HepG2 (cell line): ENCODE data around the gene GAS2L2. TPM values are rescaled to one million over a fixed set of nuclear protein-coding genes. Genes with fewer than 3 reads are reported as not detected.

Experiments used
- ATAC-seq: fragments of 200-7000 bp; cut with Tn5 transposase; 3 replicates; pipeline ENCODE4 v1.9.1; 2020; ENCODE audit warnings: mild to moderate bottlenecking, moderate library complexity
- BruUV-seq: library from RNA; stranded (reverse); fragments of 400-500 nt; replicated peaks from 2 replicates; lab custom pipeline; 2021; lab: Mats Ljungman, UMichigan
- CTCF ChIA-PET: fragments of 300-600 bp; formaldehyde crosslinking; extraction: SDS; loops from one replicate; lab custom pipeline; 2021; ENCODE audit warnings: low total read pairs, inconsistent platforms, low intra/inter-chr PET ratio; lab: Yijun Ruan, JAX
- POLR2A ChIA-PET: fragments of 350-600 bp; sonication (Branson Sonifier 250); formaldehyde crosslinking; loops from one replicate; lab custom pipeline; 2020; ENCODE audit warnings: antibody characterized with exemption, inconsistent platforms; lab: Yijun Ruan, JAX
- DNase-seq: peaks from one replicate; pipeline ENCODE4 v3.0.0-alpha.2; 2015; ENCODE audit warnings: low spot score
- FAIRE-seq: peaks from 3 replicates; lab custom pipeline; 2011; peaks lifted over from hg19 to GRCh38; lab: Jason Lieb, UNC
- H2AFZ ChIP-seq: one replicate; pipeline ENCODE4 v1.6.1; 2011; ENCODE audit warnings: low read length, inconsistent platforms
- H3K27ac ChIP-seq: fragments of 300-600 bp; 3 replicates; pipeline ENCODE4 v1.8.0; 2011; ENCODE audit warnings: mixed run types, mild to moderate bottlenecking, mixed read lengths, low read length, inconsistent platforms; ENCODE audit not compliant: insufficient read depth; ENCODE audit errors: extremely low read length
- H3K27me3 ChIP-seq, 2 experiments: fragments of 200-600 bp in 1 of 2; 2 replicates in 1 of 2; 3 replicates in 1 of 2; pipeline versions ENCODE4 v1.6.0 to v1.8.0; 2011; ENCODE audit warnings: low read length in 2 of 2, mild to moderate bottlenecking in 2 of 2, moderate library complexity in 2 of 2, inconsistent platforms in 1 of 2; ENCODE audit not compliant: insufficient read depth in 2 of 2, control insufficient read depth in 1 of 2
- H3K36me3 ChIP-seq, 2 experiments: fragments of 200-600 bp in 1 of 2; replicated peaks in 1 of 2; 2 replicates in 1 of 2; 3 replicates in 1 of 2; pipeline versions ENCODE4 v1.5.1 to v1.8.0; 2011; ENCODE audit warnings: low read length in 2 of 2, inconsistent platforms in 1 of 2; ENCODE audit not compliant: insufficient read depth in 2 of 2, control insufficient read depth in 1 of 2
- H3K4me1 ChIP-seq: 2 replicates; pipeline ENCODE4 v1.5.1; 2012; ENCODE audit warnings: low read length, inconsistent platforms; ENCODE audit not compliant: insufficient read depth
- H3K4me2 ChIP-seq: 2 replicates; pipeline ENCODE4 v1.6.0; 2011; ENCODE audit warnings: low read depth, low read length, inconsistent platforms
- H3K4me3 ChIP-seq, 3 experiments: fragments of 200-600 bp in 1 of 3; sonication (generic), shearing (Covaris generic) in 1 of 3; replicated peaks in 1 of 3; 2 replicates each; pipeline ENCODE4 v1.5.1; 2011 to 2016; ENCODE audit warnings: low read length in 3 of 3, inconsistent platforms in 2 of 3, low read depth in 2 of 3, mild to moderate bottlenecking in 2 of 3, control low read depth in 1 of 3, mixed read lengths in 1 of 3; ENCODE audit not compliant: insufficient read depth in 1 of 3
- H3K79me2 ChIP-seq: one replicate; pipeline ENCODE4 v1.6.1; 2011; ENCODE audit warnings: low read length, inconsistent platforms; ENCODE audit not compliant: insufficient read depth
- H3K9ac ChIP-seq: 2 replicates; pipeline ENCODE4 v1.6.0; 2011; ENCODE audit warnings: mild to moderate bottlenecking, low read depth, low read length, inconsistent platforms; ENCODE audit not compliant: insufficient read depth
- H3K9me3 ChIP-seq: 2 replicates; pipeline ENCODE4 v1.5.1; 2012; ENCODE audit warnings: mild to moderate bottlenecking, low read length
- H4K20me1 ChIP-seq: 2 replicates; pipeline ENCODE4 v1.6.0; 2011; ENCODE audit warnings: inconsistent platforms, mild to moderate bottlenecking, low read length, moderate library complexity; ENCODE audit not compliant: insufficient read depth
- ARHGAP35 ChIP-seq: sonication (generic); formaldehyde crosslinking; IDR thresholded peaks from 2 replicates; pipeline ENCODE4 v1.9.0; 2022; ENCODE audit warnings: mild to moderate bottlenecking, inconsistent platforms, moderate library complexity, missing genetic modification reagents, borderline replicate concordance
- FOSL2 ChIP-seq: sonication (generic); formaldehyde crosslinking; IDR thresholded peaks from 2 replicates; pipeline ENCODE4 v1.4.0; 2020; ENCODE audit warnings: missing genetic modification reagents
- FOXO1 ChIP-seq: sonication (generic); formaldehyde crosslinking; IDR thresholded peaks from 2 replicates; pipeline ENCODE4 v1.4.0; 2020; ENCODE audit warnings: missing genetic modification reagents
- GPN1 ChIP-seq: sonication (generic); formaldehyde crosslinking; IDR thresholded peaks from 2 replicates; pipeline ENCODE4 v1.5.1; 2020; ENCODE audit warnings: missing genetic modification reagents, borderline replicate concordance
- MAZ ChIP-seq, 2 experiments: sonication (generic) in 1 of 2; formaldehyde crosslinking in 1 of 2; IDR thresholded peaks; 2 replicates each; pipeline versions ENCODE4 v1.5.0 to v1.6.1; 2012 to 2020; ENCODE audit warnings: low read depth in 2 of 2, mild to moderate bottlenecking in 2 of 2, borderline replicate concordance in 1 of 2, improper control_type of control experiment in 1 of 2, low read length in 1 of 2, missing genetic modification reagents in 1 of 2, moderate library complexity in 1 of 2
- PAX8 ChIP-seq: sonication (generic); formaldehyde crosslinking; IDR thresholded peaks from 2 replicates; pipeline ENCODE4 v1.8.0; 2022; ENCODE audit warnings: mild to moderate bottlenecking, missing genetic modification reagents, borderline replicate concordance
- PHF20 ChIP-seq: sonication (generic); formaldehyde crosslinking; IDR thresholded peaks from 2 replicates; pipeline ENCODE4 v1.5.0; 2020; ENCODE audit warnings: mild to moderate bottlenecking, missing genetic modification reagents
- POLR2AphosphoS2 ChIP-seq: IDR thresholded peaks from 2 replicates; pipeline ENCODE4 v1.6.1; 2011; ENCODE audit warnings: low read depth, low read length, improper control_type of control experiment
- PRPF4 ChIP-seq: fragments of 200-400 bp; formaldehyde crosslinking; IDR thresholded peaks from 2 replicates; pipeline ENCODE4 v1.6.1; 2016; ENCODE audit warnings: low read length, low read depth; ENCODE audit not compliant: poor library complexity, severe bottlenecking
- SAFB2 ChIP-seq: sonication (generic); formaldehyde crosslinking; IDR thresholded peaks from 2 replicates; pipeline ENCODE4 v1.5.1; 2020; ENCODE audit warnings: missing genetic modification reagents, low read depth, mild to moderate bottlenecking, borderline replicate concordance
- ZBTB8A ChIP-seq: sonication (generic); formaldehyde crosslinking; IDR thresholded peaks from 2 replicates; pipeline ENCODE4 v1.4.0; 2020; ENCODE audit warnings: mild to moderate bottlenecking, low read depth, missing genetic modification reagents, borderline replicate concordance
- ZC3H4 ChIP-seq: sonication (generic); formaldehyde crosslinking; IDR thresholded peaks from 2 replicates; pipeline ENCODE4 v1.4.0; 2020; ENCODE audit warnings: missing genetic modification reagents, borderline replicate concordance
- ZFP36L2 ChIP-seq: sonication (generic); formaldehyde crosslinking; IDR thresholded peaks from 2 replicates; pipeline ENCODE4 v1.4.0; 2020; ENCODE audit warnings: missing genetic modification reagents
- ZNF563 ChIP-seq: sonication (generic); formaldehyde crosslinking; IDR thresholded peaks from 2 replicates; pipeline ENCODE4 v1.8.0; 2022; ENCODE audit warnings: mild to moderate bottlenecking, moderate library complexity, missing genetic modification reagents
- ZSCAN12 ChIP-seq: sonication (generic); formaldehyde crosslinking; IDR thresholded peaks from 2 replicates; pipeline ENCODE4 v1.9.0; 2021; ENCODE audit warnings: mild to moderate bottlenecking, missing genetic modification reagents
- WGBS: methylation state at CpG from one replicate; pipeline ENCODE4 v1.1.6; 2017; ENCODE audit warnings: low lambda C conversion rate; 5-methylcytosine and 5-hydroxymethylcytosine counted together
- in situ Hi-C: cut with HindIII; loops from 2 replicates; pipeline ENCODE4 v1.10.0; 2017; ENCODE audit warnings: low pct_unique_long_range_greater_than_20kb; ENCODE audit not compliant: extremely low pct_ligation_motif_present
- intact Hi-C: fragments of 100-400 bp; cut with micrococcal nuclease; formaldehyde crosslinking; loops from one replicate; pipeline ENCODE4 v1.10.0; 2022; ENCODE audit not compliant: unreplicated experiment
- polyA plus RNA-seq, 8 experiments: library from polyadenylated mRNA; depleted of rRNA in 3 of 8; stranded (reverse) in 7 of 8; unstranded in 1 of 8; fragments of >200 nt; fragmentation: Illumina TruSeq in 4 of 8; extraction: Trizol in 4 of 8; gene quantifications; 2 replicates each; pipeline versions ENCODE4 v1.2.1 to v1.2.3, GENCODE V29; 2011 to 2016; ENCODE audit warnings: low read depth in 4 of 8, missing spikeins in 1 of 8, mixed read lengths in 1 of 8; ENCODE audit not compliant: insufficient read depth in 1 of 8
- total RNA-seq, 5 experiments: library from RNA; depleted of rRNA; stranded (reverse); fragments of >200 nt; fragmentation: Illumina TruSeq; extraction: Trizol; gene quantifications; 2 replicates each; pipeline ENCODE4 v1.2.3, GENCODE V29; 2016; ENCODE audit warnings: low read depth in 1 of 5
- TF ChIP-seq, protein P1 (sequence below): IDR thresholded peaks from 2 replicates; pipeline ENCODE4 v1.6.1; 2018; ENCODE audit warnings: missing genetic modification reagents, mild to moderate bottlenecking, missing compliant biosample characterization

GAS2L2 gene
- total and polyA plus RNA-seq, 2 of the 13 experiments (the other 11 are each of a cell fraction or from before 2014, with no cell fraction given), result not detected

DNA sequence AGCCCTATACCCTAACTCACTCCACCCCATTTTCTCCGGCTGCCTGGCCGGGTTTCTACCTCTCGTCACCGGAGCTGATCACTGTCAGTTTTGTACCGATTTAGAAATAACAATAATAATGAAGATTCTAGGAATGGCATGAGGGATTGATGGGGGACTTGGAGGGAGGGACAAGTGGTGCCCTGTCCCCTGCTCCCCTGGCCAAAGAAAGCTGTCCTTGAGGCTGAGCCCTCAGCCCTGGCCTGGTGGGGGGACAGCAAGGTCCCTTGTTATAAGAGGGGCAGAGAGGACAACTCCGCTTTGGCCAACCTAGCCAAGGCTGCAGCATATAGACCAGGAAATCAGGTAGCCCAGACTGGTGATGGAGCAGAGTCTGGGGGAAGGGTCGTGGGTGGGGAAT is 10.5 kb downstream of the GAS2L2 start:
- ChIA-PET CTCF (no interaction called here), POLR2A (no interaction called here)
- ATAC-seq, result no peak
- no peak overlapping the region for H2AFZ ChIP-seq
- H3K4me2 ChIP-seq, result no peak overlapping the region
- H3K36me3 ChIP-seq, result no peaks in the 10 kb centered on the region
- H3K4me1 ChIP-seq, result no peaks in the 10 kb centered on the region
- H3K27me3 ChIP-seq, result peaks cover 2 to 24% of the 10 kb centered on the region in 2 experiments; a peak in 2 of 5 replicates
- H3K4me3 ChIP-seq, result no peak overlapping the region
- no peaks in the 10 kb centered on the region for H3K79me2 ChIP-seq
- no peak for FAIRE-seq
- H3K27ac ChIP-seq, result no peak overlapping the region
- no peak for DNase-seq
- in situ Hi-C loops, result loop anchor here (10.0 to 25.0 kb wide), 2 partner anchors 188 to 430 kb away; no protein-coding TSS in a partner anchor
- no TSS peak for BruUV-seq
- no peaks in the 10 kb centered on the region for H4K20me1 ChIP-seq
- H3K9me3 ChIP-seq, result no peaks in the 10 kb centered on the region
- TF ChIP-seq ZBTB8A (CRISPR knock-in tag) (no peak), ZSCAN12 (no peak), PAX8 (CRISPR knock-in tag) (no peak), PRPF4 (no peak), ZNF563 (CRISPR knock-in tag) (no peak), POLR2AphosphoS2 (no peak), FOXO1 (CRISPR knock-in tag) (no peak), GPN1 (CRISPR knock-in tag) (no peak), FOSL2 (CRISPR knock-in tag) (no peak), ZFP36L2 (CRISPR knock-in tag) (no peak), SAFB2 (CRISPR knock-in tag) (no peak), ARHGAP35 (no peak), PHF20 (no peak), MAZ (IDR thresholded peaks at IDR 0.05; ENCODE audit: borderline replicate concordance, low read depth, low read length) (no peak), MAZ (CRISPR knock-in tag; IDR thresholded peaks at IDR 0.05; ENCODE audit: low read depth) (no peak), ZC3H4 (CRISPR knock-in tag) (no peak)
- TF ChIP-seq, protein P1, sequence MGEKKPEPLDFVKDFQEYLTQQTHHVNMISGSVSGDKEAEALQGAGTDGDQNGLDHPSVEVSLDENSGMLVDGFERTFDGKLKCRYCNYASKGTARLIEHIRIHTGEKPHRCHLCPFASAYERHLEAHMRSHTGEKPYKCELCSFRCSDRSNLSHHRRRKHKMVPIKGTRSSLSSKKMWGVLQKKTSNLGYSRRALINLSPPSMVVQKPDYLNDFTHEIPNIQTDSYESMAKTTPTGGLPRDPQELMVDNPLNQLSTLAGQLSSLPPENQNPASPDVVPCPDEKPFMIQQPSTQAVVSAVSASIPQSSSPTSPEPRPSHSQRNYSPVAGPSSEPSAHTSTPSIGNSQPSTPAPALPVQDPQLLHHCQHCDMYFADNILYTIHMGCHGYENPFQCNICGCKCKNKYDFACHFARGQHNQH (CRISPR knock-in tag), result no peak
- H3K9ac ChIP-seq, result no peak overlapping the region
- intact Hi-C loops, result no loop called here
- WGBS, result 73% methylated on average over 6 of the region's 7 CpGs
